Fibroblast of villous mesenchyme (primary cell): ENCODE data around the gene PID1. TPM values are rescaled to one million over a fixed set of nuclear protein-coding genes. Genes with fewer than 3 reads are reported as not detected.

Experiments used
- DNase-seq: peaks from one replicate; pipeline ENCODE4 v3.0.0-alpha.2; 2010; ENCODE audit warnings: low read depth
- H3K4me3 ChIP-seq: 2 replicates; pipeline ENCODE4 v1.5.1; 2011; ENCODE audit warnings: low read depth, mild to moderate bottlenecking, low read length
- total RNA-seq: library from RNA; depleted of rRNA; stranded (reverse); fragments of >200 nt; gene quantifications from 2 replicates; pipeline ENCODE4 v1.2.3, GENCODE V29; 2012
- TF ChIP-seq, protein P1 (sequence below): IDR thresholded peaks from 2 replicates; pipeline ENCODE4 v1.5.1; 2012; ENCODE audit warnings: low read depth, mild to moderate bottlenecking, low read length; ENCODE audit not compliant: insufficient read depth

PID1 gene
- total RNA-seq, 1 donor: 12.1 TPM

DNA sequence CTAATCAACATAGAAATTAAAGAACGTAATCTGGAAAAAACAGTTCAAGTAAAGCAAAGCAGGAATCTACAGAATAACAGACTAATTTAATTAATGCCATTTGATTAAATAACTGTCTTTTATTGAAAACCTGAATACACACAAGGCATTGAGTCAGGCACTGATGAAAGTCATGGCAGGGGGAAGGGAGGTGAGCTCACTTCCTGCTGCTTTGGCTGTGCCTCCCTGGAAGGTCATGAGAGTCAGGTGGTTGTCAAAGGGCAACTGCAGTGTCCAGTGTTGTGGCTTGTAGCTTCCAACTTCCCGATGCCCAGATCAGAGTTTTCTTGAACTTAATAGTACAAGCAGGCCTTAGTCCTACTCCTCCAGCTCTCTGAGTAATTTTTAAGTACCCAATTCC lies 180.9 kb downstream of the PID1 start:
- TF ChIP-seq, protein P1, sequence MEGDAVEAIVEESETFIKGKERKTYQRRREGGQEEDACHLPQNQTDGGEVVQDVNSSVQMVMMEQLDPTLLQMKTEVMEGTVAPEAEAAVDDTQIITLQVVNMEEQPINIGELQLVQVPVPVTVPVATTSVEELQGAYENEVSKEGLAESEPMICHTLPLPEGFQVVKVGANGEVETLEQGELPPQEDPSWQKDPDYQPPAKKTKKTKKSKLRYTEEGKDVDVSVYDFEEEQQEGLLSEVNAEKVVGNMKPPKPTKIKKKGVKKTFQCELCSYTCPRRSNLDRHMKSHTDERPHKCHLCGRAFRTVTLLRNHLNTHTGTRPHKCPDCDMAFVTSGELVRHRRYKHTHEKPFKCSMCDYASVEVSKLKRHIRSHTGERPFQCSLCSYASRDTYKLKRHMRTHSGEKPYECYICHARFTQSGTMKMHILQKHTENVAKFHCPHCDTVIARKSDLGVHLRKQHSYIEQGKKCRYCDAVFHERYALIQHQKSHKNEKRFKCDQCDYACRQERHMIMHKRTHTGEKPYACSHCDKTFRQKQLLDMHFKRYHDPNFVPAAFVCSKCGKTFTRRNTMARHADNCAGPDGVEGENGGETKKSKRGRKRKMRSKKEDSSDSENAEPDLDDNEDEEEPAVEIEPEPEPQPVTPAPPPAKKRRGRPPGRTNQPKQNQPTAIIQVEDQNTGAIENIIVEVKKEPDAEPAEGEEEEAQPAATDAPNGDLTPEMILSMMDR: no peak
- DNase-seq: no peak
- H3K4me3 ChIP-seq: no peak overlapping the region

DNA sequence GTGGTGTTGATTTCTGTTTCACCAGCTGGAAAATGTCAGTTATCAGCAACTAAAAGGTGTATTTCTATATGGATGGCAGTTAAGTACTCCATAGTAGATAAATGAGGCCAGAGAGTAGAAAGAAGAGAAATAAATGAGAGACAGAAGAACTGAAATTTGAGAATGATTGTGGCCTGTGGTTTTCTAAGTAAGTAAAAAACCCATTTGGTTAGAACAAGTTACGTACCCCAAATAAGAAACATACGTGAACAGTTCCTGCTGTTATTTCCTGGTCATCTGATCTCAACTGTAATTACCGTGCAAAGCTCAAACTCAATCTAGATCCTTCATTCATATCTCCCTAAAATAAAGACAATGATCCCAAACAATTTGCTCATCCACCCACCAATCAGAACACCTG lies 181.3 kb downstream of the PID1 start:
- no peak overlapping the region for H3K4me3 ChIP-seq
- DNase-seq: no peak

DNA sequence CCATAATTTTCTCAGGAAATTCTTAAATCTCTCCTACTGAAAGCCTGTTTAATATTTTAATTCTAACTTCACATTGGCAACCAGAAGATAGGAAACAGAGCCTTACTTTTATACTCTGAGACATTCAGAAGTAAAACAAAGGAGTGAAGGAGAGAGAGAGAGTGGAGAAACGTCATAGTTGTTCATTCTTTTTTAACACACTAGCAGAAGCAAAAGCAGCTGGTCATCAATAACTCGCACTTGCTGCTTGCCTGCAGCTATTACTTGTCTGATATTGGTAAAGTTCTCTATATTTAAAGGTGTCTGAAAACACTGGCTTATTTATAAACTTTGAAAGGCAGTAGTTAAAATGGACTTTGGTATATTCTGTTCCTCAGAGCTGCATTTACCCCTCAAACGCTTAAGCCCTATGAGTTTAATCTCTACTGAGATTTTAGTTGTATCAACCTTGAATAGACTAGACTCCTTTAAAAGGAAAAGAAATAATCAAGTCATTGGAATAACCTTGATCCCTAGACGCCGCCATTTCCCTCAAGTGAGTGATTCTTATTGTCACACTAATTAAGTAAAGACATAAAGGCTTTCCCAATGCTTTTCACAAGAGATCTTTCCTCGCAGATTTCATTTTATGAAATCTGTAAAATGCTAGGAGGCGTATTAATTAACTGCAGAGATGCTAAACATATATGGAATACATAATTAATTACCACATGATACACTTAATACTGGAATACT lies 182.0 kb downstream of the PID1 start:
- no peak for DNase-seq
- TF ChIP-seq, protein P1: no peak
- no peak overlapping the region for H3K4me3 ChIP-seq

More for the DNA sequence above, 181.3 kb downstream of the PID1 start:
- TF ChIP-seq, protein P1: no peak

DNA sequence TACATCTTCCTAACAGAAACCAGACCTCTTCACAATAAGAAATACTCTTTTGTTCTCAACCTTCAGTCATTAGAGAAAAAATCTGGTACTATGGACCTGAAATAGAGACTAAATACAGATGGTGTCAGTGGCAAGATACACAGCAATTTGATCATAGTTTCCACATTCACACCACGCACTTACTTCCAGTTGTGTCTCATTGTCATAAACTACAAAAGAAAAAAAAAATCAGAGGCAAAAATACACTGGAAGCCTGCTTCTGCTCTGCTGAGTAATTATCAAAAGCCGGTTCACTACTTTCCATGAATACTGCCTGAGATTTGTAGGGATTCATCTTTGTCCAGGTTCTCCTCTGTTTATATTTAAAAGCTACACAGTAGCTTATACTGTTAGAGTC lies 182.6 kb downstream of the PID1 start:
- DNase-seq: no peak
- TF ChIP-seq, protein P1: no peak
- no peak overlapping the region for H3K4me3 ChIP-seq

DNA sequence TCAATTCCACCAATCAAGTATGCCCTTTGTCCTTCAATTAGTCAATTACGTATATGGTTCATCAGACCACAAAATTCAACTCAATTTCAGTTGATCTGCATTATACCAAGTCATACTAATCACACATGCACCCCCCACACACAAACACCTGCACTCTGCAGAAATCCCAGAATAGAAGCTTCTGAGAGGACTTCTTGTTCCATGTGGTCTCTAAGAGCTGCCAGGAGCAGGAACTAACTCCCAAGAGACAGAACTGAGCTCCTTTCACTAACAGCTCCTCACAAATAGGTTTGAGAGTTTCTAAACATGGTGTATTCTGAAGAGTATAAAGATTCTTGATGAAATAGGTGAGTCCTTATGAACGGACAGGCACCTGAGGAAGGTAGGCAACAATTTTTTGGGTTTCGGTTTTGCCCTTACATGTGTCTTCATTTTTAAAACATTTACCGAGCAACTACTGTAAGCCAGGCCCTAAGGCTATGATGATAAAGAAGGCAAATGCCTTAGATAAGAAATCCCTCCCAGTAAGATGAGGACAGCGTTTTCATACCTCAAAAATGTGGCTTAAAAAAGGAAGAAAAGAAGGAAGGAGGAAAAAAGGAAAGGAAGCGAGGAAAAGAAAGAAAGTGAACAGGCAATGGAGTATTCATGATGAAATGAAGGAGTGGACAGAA lies 183.1 kb downstream of the PID1 start:
- TF ChIP-seq, protein P1: no peak
- no peak for DNase-seq
- no peak overlapping the region for H3K4me3 ChIP-seq

DNA sequence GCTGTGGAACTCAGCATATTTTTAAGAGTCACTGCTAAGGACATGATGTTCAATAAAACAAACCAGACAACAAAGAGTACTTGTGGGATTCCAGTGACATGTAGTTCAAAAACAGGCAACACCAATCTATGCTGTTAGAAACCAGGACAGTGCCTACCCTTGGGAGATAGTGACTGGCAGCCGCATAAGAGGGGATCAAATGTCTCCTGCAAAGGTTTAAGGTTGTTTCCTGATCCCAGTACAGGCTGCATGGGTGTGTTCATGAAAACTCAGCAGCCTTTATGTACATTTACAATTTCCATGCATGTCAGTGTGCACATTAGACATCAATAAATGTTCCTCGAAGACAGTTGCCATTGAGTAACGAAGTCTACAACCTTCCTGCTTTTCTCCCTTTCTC lies 183.8 kb downstream of the PID1 start:
- DNase-seq: no peak
- no peak overlapping the region for H3K4me3 ChIP-seq
- TF ChIP-seq, protein P1: no peak
